DOHH2 (cell line): ENCODE results near the gene TPO.

Source experiments
- EZH2phosphoT487 ChIP-seq: fragments of 200-600 bp; sonication (generic); IDR thresholded peaks from 2 replicates; pipeline ENCODE4 v1.6.1; 2017; ENCODE audit warnings: borderline replicate concordance, mild to moderate bottlenecking, antibody characterized with exemption, low read length, moderate library complexity, mixed read lengths
- TF ChIP-seq, protein P1 (sequence below): fragments of 200-600 bp; sonication (generic); IDR thresholded peaks from one replicate; pipeline ENCODE4 v1.5.1; 2014; ENCODE audit warnings: antibody characterized with exemption, mild to moderate bottlenecking, low read depth, low read length; ENCODE audit not compliant: poor library complexity, severe bottlenecking

DNA sequence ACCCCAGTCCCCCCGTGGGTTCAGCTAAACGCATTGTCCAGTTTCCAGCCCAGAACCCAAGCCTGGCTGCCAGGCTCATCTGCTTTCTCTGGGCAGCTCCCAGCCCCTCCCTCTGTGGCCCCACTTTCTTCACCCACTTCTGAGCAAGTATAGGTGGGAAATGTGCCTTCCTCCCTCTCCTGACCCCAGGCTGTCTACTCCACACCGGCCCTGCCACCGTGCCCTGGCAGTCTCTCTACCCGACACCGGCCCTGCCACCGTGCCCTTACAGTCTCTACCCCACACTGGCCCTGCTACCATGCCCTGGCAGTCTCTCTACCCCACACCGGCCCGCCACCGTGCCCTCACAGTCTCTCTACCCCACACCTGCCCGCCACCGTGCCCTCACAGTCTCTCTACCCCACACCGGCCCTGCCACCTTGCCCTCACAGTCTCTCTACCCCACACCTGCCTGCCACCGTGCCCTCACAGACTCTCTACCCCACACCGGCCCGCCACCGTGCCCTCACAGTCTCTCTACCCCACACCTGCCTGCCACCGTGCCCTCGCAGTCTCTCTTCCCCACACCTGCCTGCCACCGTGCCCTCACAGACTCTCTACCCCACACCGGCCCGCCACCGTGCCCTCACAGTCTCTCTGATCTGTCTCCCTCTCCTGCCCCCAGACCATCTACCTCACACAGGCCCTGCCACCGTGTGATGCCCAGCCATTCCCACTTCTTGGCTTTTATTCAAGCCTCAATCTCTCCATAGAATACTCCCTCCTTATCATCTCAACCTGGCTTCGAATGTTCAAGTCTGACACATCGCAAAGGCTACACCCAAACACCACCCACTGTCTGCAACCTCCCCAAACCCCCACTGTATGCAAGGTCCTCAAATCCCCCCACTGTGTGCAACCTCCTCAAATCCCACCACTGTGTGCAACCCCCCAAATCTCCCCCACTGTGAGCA lies 108.9 kb downstream of the TPO start:
- TF ChIP-seq, protein P1, sequence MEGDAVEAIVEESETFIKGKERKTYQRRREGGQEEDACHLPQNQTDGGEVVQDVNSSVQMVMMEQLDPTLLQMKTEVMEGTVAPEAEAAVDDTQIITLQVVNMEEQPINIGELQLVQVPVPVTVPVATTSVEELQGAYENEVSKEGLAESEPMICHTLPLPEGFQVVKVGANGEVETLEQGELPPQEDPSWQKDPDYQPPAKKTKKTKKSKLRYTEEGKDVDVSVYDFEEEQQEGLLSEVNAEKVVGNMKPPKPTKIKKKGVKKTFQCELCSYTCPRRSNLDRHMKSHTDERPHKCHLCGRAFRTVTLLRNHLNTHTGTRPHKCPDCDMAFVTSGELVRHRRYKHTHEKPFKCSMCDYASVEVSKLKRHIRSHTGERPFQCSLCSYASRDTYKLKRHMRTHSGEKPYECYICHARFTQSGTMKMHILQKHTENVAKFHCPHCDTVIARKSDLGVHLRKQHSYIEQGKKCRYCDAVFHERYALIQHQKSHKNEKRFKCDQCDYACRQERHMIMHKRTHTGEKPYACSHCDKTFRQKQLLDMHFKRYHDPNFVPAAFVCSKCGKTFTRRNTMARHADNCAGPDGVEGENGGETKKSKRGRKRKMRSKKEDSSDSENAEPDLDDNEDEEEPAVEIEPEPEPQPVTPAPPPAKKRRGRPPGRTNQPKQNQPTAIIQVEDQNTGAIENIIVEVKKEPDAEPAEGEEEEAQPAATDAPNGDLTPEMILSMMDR: no peak
- TF ChIP-seq EZH2phosphoT487: no peak
